Neuron (in vitro differentiated cells): Measurements from ENCODE around the gene KRTAP2-1.
"Not testable (repeated sequence)": the region's sequence is repeated elsewhere in the genome, so short reads cannot be mapped to it uniquely, and the experiment has no call there.

ENCODE experiments used
- H2AFZ ChIP-seq: one replicate; pipeline ENCODE4 v1.6.1; 2013; ENCODE audit warnings: low read depth, mild to moderate bottlenecking, inconsistent platforms, low read length, moderate library complexity
- H3K27me3 ChIP-seq: one replicate; pipeline ENCODE4 v1.6.1; 2013; ENCODE audit warnings: low read length; ENCODE audit not compliant: insufficient read depth
- H3K36me3 ChIP-seq: one replicate; pipeline ENCODE4 v1.6.1; 2013; ENCODE audit warnings: low read length; ENCODE audit not compliant: insufficient read depth
- H3K4me1 ChIP-seq: one replicate; pipeline ENCODE4 v1.6.1; 2013; ENCODE audit warnings: low read length; ENCODE audit not compliant: insufficient read depth
- H3K4me3 ChIP-seq: 2 replicates; pipeline ENCODE4 v1.5.1; 2013; ENCODE audit warnings: mild to moderate bottlenecking, low read length, moderate library complexity
- H3K9me3 ChIP-seq: one replicate; pipeline ENCODE4 v1.6.1; 2013; ENCODE audit warnings: low read length

Gene KRTAP2-1

DNA sequence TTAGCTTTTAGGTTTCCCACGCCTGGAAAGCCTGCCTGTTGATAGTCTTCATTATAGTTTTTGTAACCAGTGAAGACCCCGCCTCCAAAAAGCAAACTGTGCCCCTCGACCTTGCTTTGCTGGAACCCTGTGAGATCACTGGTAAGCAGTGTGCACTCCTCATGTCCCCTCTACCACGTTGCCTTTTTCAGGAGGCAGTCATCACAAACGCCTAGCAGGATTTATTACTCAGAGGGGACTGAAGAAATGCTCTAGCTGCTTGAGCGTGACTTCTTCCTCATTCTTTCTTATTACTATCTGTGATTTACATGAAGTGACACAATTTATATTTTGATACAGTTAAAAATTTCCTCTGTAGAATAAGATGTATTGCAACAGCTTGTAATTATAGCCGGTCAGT lies 31.7 kb downstream of the KRTAP2-1 start:
- Histone ChIP-seq H3K4me1 (no peaks in the 10 kb centered on the region), H3K27me3 (peaks cover 2% of the 10 kb centered on the region), H3K4me3 (no peak overlapping the region), H3K9me3 (no peaks in the 10 kb centered on the region), H2AFZ (no peak overlapping the region), H3K36me3 (no peaks in the 10 kb centered on the region)

DNA sequence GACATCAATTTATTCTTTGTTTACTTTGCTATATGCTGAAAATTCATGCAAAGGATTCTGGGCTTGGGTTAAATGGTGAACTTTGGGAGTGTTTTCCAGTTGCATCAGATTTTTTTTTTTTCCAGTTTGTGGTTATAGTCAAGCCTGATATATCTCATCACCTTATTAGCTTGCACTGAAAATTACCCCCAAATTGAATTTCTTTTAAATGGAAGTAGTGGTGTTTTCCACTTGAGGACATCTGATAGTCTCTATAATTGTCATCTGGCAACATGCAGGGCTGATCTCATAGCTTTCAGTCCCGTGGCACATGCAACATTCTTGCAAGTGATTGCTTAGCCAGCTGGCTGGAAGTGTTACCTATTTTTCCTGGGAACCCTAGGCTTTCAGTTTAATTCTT lies 33.5 kb downstream of the KRTAP2-1 start:
- Histone ChIP-seq H2AFZ (no peak overlapping the region), H3K36me3 (no peaks in the 10 kb centered on the region), H3K4me1 (no peaks in the 10 kb centered on the region), H3K9me3 (no peaks in the 10 kb centered on the region), H3K4me3 (no peak overlapping the region), H3K27me3 (peaks cover 2% of the 10 kb centered on the region)

DNA sequence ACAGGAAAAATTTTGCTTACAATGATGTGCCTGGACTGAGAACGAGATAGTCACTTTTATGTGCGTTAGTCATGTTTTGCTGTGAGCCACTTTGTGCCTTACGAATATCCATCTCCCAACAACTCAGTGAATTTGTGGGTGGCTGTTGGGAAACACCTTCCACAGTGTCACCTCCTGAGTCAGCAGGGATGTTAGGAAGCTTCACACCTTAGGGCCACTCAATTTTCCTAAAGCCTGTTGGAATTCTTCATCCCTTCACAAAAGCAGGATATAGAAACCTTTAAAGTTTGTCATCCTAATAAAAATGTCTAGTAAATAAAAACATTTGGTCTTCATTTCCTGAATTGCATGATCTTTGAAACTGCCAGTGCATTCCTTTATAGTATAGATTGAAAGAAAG lies 33.9 kb downstream of the KRTAP2-1 start:
- H2AFZ ChIP-seq = no peak overlapping the region
- no peaks in the 10 kb centered on the region for H3K9me3 ChIP-seq
- H3K27me3 ChIP-seq = peaks cover 2% of the 10 kb centered on the region
- H3K4me3 ChIP-seq = no peak overlapping the region
- no peaks in the 10 kb centered on the region for H3K4me1 ChIP-seq
- no peaks in the 10 kb centered on the region for H3K36me3 ChIP-seq

DNA sequence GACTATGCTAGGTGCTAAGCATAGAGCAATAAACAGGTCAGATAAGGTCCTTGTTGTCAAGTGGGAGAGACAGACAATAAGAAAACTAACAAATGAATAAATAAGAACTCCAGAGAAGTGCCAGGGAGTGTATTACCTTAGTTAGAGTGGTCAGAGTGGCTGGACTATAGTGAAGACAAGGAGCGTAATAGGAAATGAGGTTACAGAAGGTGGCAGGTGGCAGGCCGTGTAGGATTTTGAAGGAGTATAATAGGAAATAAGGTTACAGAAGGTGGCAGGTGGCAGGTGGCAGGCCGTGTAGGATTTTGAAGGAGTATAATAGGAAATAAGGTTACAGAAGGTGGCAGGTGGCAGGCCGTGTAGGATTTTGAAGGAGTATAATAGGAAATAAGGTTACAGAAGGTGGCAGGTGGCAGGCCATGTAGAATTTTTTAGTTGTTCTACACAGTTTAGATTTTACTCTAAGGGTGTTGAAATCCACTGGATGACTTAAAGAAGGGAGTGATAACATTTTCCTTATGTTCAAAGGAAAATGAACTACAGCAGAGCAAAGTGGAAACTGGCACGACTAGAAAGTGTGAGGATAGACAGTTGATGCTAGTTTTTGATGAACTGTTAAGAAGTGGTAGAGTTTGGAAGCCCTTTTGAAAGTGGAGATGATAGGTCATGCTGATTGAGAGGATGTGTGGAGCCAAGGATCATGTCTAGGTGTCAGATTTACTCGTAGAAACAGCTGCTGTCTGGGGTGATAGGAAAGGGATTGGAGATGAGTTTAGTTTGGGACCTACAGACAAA lies 34.6 kb downstream of the KRTAP2-1 start:
- no peak overlapping the region for H2AFZ ChIP-seq
- no peaks in the 10 kb centered on the region for H3K9me3 ChIP-seq
- no peak overlapping the region for H3K4me3 ChIP-seq
- peaks cover 2% of the 10 kb centered on the region for H3K27me3 ChIP-seq
- no peaks in the 10 kb centered on the region for H3K36me3 ChIP-seq
- no peaks in the 10 kb centered on the region for H3K4me1 ChIP-seq

DNA sequence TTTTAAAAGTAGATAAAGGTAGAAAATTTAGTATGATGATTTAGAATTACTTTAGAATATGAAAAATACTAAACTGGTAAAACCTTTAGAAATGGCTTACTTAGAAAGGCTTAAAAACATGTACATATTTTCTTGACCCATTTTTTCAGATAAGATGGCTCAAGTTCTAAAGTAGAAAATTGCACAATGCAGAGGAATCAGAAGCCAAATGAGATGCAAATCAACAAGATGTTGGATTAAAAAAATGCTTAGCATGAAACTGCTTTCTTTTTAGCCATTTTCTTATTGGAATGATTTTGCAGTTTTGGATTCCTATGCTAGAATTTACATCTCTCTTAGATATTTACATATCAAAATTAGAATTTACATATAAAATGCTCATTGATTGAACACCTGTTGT lies 36.7 kb downstream of the KRTAP2-1 start:
- H3K27me3 ChIP-seq = no peaks in the 10 kb centered on the region
- H3K36me3 ChIP-seq = no peaks in the 10 kb centered on the region
- H3K9me3 ChIP-seq = no peaks in the 10 kb centered on the region
- no peaks in the 10 kb centered on the region for H3K4me1 ChIP-seq
- no peak overlapping the region for H2AFZ ChIP-seq
- H3K4me3 ChIP-seq = no peak overlapping the region

DNA sequence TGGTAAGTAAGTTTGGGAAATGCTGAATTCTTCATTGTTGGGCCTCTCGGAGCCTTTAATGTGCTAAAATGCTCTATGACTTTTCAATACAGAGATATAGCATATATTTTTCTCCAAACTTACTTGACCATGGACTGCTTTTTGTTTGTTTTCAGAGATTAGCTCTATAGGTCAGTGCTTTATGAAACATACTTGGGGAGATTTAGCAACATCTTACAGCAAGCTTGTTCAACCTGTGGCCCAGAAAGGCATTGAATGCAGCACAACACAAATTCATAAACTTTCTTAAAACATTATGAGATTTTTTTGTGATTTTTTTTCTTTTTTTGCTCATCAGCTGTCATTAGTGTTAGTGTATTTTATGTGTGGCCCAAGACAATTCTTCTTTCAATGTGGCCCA lies 37.2 kb downstream of the KRTAP2-1 start:
- no peak overlapping the region for H2AFZ ChIP-seq
- no peaks in the 10 kb centered on the region for H3K4me1 ChIP-seq
- no peaks in the 10 kb centered on the region for H3K36me3 ChIP-seq
- H3K4me3 ChIP-seq = no peak overlapping the region
- H3K27me3 ChIP-seq = no peaks in the 10 kb centered on the region
- no peaks in the 10 kb centered on the region for H3K9me3 ChIP-seq

DNA sequence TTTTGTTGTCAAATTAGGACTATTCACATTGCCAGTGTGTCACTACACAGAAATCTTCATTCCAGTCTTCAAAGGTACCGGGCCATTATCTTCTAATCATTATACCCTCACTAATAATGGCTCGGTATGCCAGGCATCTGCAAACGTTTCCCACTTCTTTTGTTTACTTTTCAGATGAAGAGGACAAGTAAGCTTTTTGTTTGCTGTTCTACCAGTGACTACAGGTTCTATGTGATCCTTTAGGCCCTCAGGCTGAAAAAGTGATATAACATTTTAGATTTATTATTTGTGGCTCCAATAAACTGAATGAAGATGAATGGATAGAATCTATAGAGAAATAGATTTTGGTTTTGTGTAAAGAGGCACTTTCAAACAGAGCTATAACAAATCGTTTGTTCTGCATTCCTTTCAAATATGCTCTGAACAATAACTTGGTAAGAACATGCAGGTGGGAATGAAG lies 37.8 kb downstream of the KRTAP2-1 start:
- Histone ChIP-seq H3K4me3 (no peak overlapping the region), H3K27me3 (no peaks in the 10 kb centered on the region), H3K9me3 (no peaks in the 10 kb centered on the region), H3K4me1 (no peaks in the 10 kb centered on the region), H3K36me3 (no peaks in the 10 kb centered on the region), H2AFZ (no peak overlapping the region)

DNA sequence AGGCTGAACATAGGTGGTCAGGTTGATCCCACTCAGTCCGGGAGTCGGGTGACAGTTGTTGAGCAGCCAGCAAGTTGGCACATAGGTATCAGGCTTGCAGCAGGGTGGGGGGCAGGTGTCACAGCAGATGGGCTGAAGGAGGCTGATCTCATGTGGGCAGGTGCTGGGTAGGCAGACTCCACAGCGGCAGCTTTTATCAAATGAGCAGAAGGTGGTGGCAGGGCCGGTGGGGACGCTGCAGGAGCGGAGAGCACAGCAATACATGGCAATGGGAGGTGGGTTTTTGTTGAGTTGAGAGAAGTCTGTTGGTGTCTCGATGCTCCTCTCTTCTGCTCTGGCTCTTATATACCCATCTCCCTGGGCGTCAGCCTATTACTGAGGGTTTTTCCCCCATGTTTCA lies 38.3 kb downstream of the KRTAP2-1 start, which contains the start of gene KRTAP3-1:
KRTAP3-1 (minus strand) TSS at position 318 of the 400 bp plus-strand sequence; CDS start at position 264, 54 bp downstream.
- Histone ChIP-seq H3K27me3 (peaks cover 1% of the 10 kb centered on the region), H3K4me1 (no peaks in the 10 kb centered on the region), H3K4me3 (no peak within 1 kb of the TSS), H2AFZ (no peak within 1 kb of the TSS), H3K36me3 (no peaks in the 10 kb centered on the region), H3K9me3 (no peaks in the 10 kb centered on the region)

DNA sequence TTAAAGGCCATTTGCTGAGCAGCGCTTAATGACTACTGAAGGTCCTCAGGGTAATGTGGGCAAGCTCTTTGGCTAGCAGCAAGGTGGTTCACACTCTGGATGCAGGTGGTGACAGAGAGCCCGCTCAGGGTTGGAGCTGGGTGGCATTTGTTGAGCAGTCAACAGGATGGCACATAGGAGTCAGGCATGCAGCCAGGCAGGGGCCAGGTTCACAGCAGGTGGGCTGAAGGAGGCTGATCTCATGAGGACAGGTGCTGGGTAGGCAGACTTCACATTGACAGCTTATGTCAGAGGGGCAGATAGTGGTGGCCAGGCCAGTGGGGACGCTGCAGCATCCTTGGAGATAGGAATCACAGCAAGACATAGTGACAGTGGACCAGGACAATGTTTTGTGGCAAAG lies 42.7 kb downstream of the KRTAP2-1 start:
- Histone ChIP-seq H3K27me3 (peaks cover 3% of the 10 kb centered on the region), H3K36me3 (no peaks in the 10 kb centered on the region), H3K9me3 (no peaks in the 10 kb centered on the region), H2AFZ (no peak overlapping the region), H3K4me1 (no peaks in the 10 kb centered on the region), H3K4me3 (no peak overlapping the region)

DNA sequence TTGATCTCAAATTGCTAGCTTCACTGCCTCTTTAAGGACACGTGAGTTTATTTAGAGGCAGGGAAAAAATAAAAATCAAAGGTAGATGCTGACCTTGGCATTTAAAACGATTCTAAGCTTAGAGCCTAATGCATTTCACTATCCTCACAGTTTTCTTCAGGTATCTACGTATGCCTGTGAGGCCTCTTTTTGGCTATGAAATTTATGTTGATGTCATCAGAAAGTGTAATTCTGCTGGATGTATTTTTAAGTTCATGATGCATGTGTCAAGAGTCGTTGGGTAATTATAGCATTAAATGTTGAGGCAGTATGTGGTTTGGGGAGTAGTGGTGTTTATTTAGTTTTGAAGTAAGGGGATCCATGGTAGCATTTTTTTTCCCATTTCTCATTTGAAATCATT lies 43.2 kb downstream of the KRTAP2-1 start:
- H3K9me3 ChIP-seq = no peaks in the 10 kb centered on the region
- peaks cover 3% of the 10 kb centered on the region for H3K27me3 ChIP-seq
- no peak overlapping the region for H3K4me3 ChIP-seq
- no peak overlapping the region for H2AFZ ChIP-seq
- H3K4me1 ChIP-seq = no peaks in the 10 kb centered on the region
- H3K36me3 ChIP-seq = no peaks in the 10 kb centered on the region

DNA sequence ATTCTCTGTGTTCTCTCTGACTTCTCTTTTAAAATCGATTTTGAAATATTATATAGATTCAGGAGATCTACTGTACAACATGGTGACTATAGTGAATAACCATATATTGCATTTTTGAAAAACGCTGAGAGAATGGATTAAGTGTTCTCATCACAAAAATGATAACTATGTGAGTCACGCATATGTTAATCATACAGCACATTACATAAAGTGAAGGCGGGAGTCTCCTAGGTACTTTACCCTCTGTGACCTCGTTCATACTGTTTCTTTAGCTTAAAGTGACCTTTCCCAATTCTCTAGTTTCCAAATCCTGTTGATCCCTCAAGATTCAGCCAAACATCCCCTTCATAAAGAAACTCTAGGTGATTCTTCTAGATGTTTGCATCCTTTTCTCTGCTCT lies 44.3 kb downstream of the KRTAP2-1 start:
- Histone ChIP-seq H3K36me3 (no peaks in the 10 kb centered on the region), H3K9me3 (no peaks in the 10 kb centered on the region), H2AFZ (no peak overlapping the region), H3K27me3 (peaks cover 3% of the 10 kb centered on the region), H3K4me1 (no peaks in the 10 kb centered on the region), H3K4me3 (no peak overlapping the region)

DNA sequence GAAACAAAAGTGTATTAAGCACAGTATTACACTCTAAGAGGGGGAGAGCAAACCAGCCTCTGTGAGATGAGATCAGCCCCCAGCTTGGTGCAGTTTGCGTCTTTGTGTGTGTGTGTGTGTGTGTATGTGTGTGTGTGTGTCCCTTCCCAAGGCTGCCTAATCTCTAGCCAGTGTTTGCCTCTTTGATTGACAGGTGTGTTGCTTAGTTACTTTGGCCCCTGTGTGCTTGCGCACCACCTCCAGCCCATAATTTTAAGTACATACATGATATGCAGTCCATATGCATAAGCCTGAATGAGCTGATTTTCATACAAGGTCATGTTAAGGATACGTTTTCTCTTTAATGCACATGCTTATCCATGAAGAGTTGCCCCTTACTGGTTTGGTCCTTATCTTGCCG lies 45.3 kb downstream of the KRTAP2-1 start:
- Histone ChIP-seq H2AFZ (no peak overlapping the region), H3K4me1 (no peaks in the 10 kb centered on the region), H3K9me3 (no peaks in the 10 kb centered on the region), H3K4me3 (no peak overlapping the region), H3K27me3 (peaks cover 3% of the 10 kb centered on the region), H3K36me3 (no peaks in the 10 kb centered on the region)

DNA sequence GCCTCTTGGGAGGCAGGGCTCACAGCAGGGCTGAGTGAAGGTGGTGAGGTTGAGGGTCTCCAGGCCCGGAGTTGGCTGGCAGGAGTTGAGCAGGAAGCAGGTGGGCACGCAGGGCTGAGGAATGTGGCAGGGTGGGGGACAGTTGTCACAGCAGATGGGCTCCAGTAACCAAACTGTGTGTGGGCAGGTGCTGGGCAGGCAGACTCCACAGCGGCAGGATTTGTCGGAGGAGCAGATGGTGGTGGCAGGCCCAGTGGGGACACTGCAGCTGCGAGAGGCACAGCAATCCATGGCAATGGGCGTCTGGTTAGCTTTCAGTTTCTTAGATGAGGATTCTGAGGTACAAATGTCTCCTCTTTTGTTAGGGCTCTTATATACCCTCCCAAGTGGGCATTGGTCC lies 47.6 kb downstream of the KRTAP2-1 start, which contains the start of gene KRTAP3-2:
KRTAP3-2 (minus strand) TSS at position 344 of the 400 bp plus-strand sequence; CDS start at position 291, 53 bp downstream.
- H3K36me3 ChIP-seq, H3K4me3 ChIP-seq, H3K27me3 ChIP-seq, H3K9me3 ChIP-seq, H2AFZ ChIP-seq, H3K4me1 ChIP-seq: not testable (repeated sequence)

DNA sequence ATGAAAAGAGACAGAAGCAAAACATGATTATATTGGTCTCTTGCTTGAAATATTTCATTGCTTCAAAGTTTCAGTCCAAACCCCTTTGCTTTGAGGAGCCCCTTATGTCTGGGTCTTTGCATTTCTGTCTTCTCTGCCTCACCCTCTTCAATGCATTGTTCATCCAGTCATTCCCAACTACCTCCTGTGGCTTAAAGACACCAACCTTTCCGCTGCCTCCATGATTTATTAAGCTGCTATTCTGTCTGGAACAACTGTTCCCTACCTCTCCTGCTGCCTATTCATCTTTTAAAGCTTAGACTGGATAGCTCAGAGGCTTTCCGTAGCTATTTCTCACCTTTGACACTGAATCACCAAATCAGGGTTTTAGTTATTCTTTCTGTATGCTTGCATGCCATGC lies 49.8 kb downstream of the KRTAP2-1 start:
- Histone ChIP-seq H3K36me3 (no peaks in the 10 kb centered on the region), H3K4me3 (no peak overlapping the region), H3K9me3 (no peaks in the 10 kb centered on the region), H3K27me3 (no peaks in the 10 kb centered on the region), H2AFZ (no peak overlapping the region), H3K4me1 (no peaks in the 10 kb centered on the region)
